PC-3 (cell line): ENCODE data around the gene TBCEL.

ENCODE experiments used
- CTCF ChIP-seq: fragments of 300-600 bp; sonication (generic); conservative IDR thresholded peaks from 2 replicates; pipeline ENCODE4 v1.5.1; 2017; ENCODE audit warnings: antibody characterized with exemption, low read depth, mild to moderate bottlenecking, low read length
- EZH2 ChIP-seq: fragments of 300-600 bp; sonication (generic); IDR thresholded peaks from one replicate; pipeline ENCODE4 v1.6.1; 2017; ENCODE audit warnings: antibody characterized with exemption, mild to moderate bottlenecking, low read length; ENCODE audit not compliant: unreplicated experiment

GRCh38 chr11:121032546-121032945, 8.6 kb downstream of the TBCEL start:
- TF ChIP-seq CTCF (peak; percentile 56), EZH2 (no peak)
